Activated CD8-positive, alpha-beta memory T cell treated with anti-CD3 and anti-CD28 coated beads, Interleukin-2, amount 50 U/mL, for 24 hours (primary cell): ENCODE results near the gene ALK.
"Not testable (repeated sequence)": the region's sequence is repeated elsewhere in the genome, so short reads cannot be mapped to it uniquely, and the experiment has no call there.

Experiments used
- DNase-seq: peaks from one replicate; pipeline ENCODE4 v3.0.0-alpha.2; 2020; ENCODE audit errors: extremely low read depth

Gene ALK

GRCh38 chr2:29755233-29755632 lies 166.2 kb downstream of the ALK start:
- DNase-seq = no peak

- DNase-seq = no peak
Observed at GRCh38 chr2:29753671-29754444, 167.5 kb downstream of the ALK start.

GRCh38 chr2:29751390-29751789 lies 170.0 kb downstream of the ALK start:
- no peak for DNase-seq

- DNase-seq = not testable (repeated sequence)
Observed at GRCh38 chr2:29750463-29750862, 170.9 kb downstream of the ALK start.

GRCh38 chr2:29749843-29750242 lies 171.5 kb downstream of the ALK start:
- DNase-seq = no peak

- no peak for DNase-seq
Observed at GRCh38 chr2:29749041-29749440, 172.3 kb downstream of the ALK start.

- no peak for DNase-seq
Observed at GRCh38 chr2:29747786-29748470, 173.5 kb downstream of the ALK start.

- DNase-seq = no peak
Observed at GRCh38 chr2:29744976-29745375, 176.4 kb downstream of the ALK start.

- DNase-seq = no peak
Observed at GRCh38 chr2:29743516-29743915, 177.9 kb downstream of the ALK start.

GRCh38 chr2:29742656-29743055 lies 178.7 kb downstream of the ALK start:
- DNase-seq = no peak

- no peak for DNase-seq
Observed at GRCh38 chr2:29741132-29741531, 180.3 kb downstream of the ALK start.

- DNase-seq = no peak
Observed at GRCh38 chr2:29733965-29734364, 187.4 kb downstream of the ALK start.

- no peak for DNase-seq
Observed at GRCh38 chr2:29733213-29733612, 188.2 kb downstream of the ALK start.

- no peak for DNase-seq
Observed at GRCh38 chr2:29731948-29732347, 189.4 kb downstream of the ALK start.

GRCh38 chr2:29729932-29730331 lies 191.5 kb downstream of the ALK start:
- DNase-seq = no peak

GRCh38 chr2:29729401-29729800 lies 192.0 kb downstream of the ALK start:
- DNase-seq = no peak

- DNase-seq = no peak
Observed at GRCh38 chr2:29726976-29727375, 194.4 kb downstream of the ALK start.

- DNase-seq = no peak
Observed at GRCh38 chr2:29725610-29726009, 195.8 kb downstream of the ALK start.

- DNase-seq = no peak
Observed at GRCh38 chr2:29724282-29724681, 197.1 kb downstream of the ALK start.

GRCh38 chr2:29723255-29724001 lies 198.0 kb downstream of the ALK start:
- no peak for DNase-seq

- DNase-seq = no peak
Observed at GRCh38 chr2:29719639-29720038, 201.7 kb downstream of the ALK start.

- DNase-seq = no peak
Observed at GRCh38 chr2:29718076-29718686, 203.2 kb downstream of the ALK start.
